Brain microvascular endothelial cell (primary cell): ENCODE results near the gene FARP1.

Experiments used
- DNase-seq: peaks from one replicate; pipeline ENCODE4 v3.0.0-alpha.2; 2020
- H3K27ac ChIP-seq: fragments of 250-450 bp; sonication (Bioruptor Pico); 2 replicates; pipeline ENCODE4 v1.5.1; 2020; ENCODE audit warnings: mild to moderate bottlenecking, moderate library complexity
- H3K27me3 ChIP-seq: fragments of 250-450 bp; sonication (Bioruptor Pico); replicated peaks from 2 replicates; pipeline ENCODE4 v1.5.1; 2020; ENCODE audit warnings: mild to moderate bottlenecking
- H3K36me3 ChIP-seq: fragments of 250-450 bp; sonication (Bioruptor Pico); replicated peaks from 2 replicates; pipeline ENCODE4 v1.5.1; 2020; ENCODE audit warnings: mild to moderate bottlenecking
- H3K4me3 ChIP-seq: 2 replicates; pipeline ENCODE4 v1.5.1; 2011; ENCODE audit warnings: low read depth, mild to moderate bottlenecking, control low read depth, low read length, moderate library complexity
- in situ Hi-C: cut with HindIII; loops from 2 replicates; pipeline ENCODE4 v1.10.0; 2017; ENCODE audit warnings: low sequenced_read_pairs, low pct_ligation_motif_present
- TF ChIP-seq, protein P1 (sequence below): IDR thresholded peaks from 2 replicates; pipeline ENCODE4 v1.5.1; 2011; ENCODE audit warnings: low read depth, mild to moderate bottlenecking, moderate library complexity, low read length, control low read depth, inconsistent platforms; ENCODE audit errors: missing control alignments

Gene FARP1

DNA sequence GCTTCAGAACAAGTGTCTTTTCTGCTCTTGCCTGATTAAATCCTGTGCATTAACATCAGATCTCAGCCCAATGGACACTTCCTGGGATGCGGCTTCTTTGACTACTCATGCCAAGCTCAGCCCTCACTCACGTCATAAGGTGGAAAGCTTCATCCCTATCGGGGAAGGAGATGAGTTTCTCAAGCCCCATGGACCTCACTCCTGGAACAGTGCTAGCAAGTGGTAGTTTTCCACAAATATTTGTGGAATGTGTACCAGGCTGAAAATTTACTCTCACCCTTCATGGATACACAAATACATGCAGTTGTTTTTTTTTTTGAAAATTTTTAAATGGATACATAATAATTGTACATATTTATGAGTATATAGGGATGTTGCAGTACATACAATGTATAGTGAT, 34.6 kb upstream of the FARP1 start:
- DNase-seq, result no peak
- Histone ChIP-seq H3K27me3 (no peaks in the 10 kb centered on the region), H3K4me3 (no peak overlapping the region), H3K36me3 (no peaks in the 10 kb centered on the region), H3K27ac (no peak overlapping the region)
- in situ Hi-C loops, result no loop called here
- TF ChIP-seq, protein P1, sequence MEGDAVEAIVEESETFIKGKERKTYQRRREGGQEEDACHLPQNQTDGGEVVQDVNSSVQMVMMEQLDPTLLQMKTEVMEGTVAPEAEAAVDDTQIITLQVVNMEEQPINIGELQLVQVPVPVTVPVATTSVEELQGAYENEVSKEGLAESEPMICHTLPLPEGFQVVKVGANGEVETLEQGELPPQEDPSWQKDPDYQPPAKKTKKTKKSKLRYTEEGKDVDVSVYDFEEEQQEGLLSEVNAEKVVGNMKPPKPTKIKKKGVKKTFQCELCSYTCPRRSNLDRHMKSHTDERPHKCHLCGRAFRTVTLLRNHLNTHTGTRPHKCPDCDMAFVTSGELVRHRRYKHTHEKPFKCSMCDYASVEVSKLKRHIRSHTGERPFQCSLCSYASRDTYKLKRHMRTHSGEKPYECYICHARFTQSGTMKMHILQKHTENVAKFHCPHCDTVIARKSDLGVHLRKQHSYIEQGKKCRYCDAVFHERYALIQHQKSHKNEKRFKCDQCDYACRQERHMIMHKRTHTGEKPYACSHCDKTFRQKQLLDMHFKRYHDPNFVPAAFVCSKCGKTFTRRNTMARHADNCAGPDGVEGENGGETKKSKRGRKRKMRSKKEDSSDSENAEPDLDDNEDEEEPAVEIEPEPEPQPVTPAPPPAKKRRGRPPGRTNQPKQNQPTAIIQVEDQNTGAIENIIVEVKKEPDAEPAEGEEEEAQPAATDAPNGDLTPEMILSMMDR, result no peak

- TF ChIP-seq, protein P1, result no peak
- no peak for DNase-seq
- H3K4me3 ChIP-seq, result no peak overlapping the region
- in situ Hi-C loops, result no loop called here
- no peaks in the 10 kb centered on the region for H3K36me3 ChIP-seq
- no peaks in the 10 kb centered on the region for H3K27me3 ChIP-seq
- no peak overlapping the region for H3K27ac ChIP-seq
Measured at GRCh38 chr13:98109226-98109853, 33.6 kb upstream of the FARP1 start.

DNA sequence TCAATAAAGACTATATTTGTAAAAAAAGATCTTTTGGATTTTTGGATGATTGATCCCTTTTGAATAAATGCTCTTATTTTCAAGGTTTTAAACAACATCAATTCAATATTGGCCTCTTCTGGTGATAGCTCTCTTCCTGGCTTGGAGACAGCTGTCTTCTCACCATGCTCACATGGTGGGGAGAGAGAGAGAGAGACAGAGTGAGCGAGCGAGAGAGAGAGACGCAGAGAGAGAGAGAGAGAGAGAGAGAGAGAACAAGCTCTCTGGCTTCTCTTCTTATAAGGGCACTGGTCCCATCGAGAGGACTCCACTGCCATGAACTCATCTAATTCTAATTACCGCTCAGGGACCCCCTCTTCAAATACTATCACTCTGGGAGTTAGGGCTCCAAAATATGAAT, 32.1 kb upstream of the FARP1 start:
- H3K4me3 ChIP-seq, result no peak overlapping the region
- H3K27ac ChIP-seq, result no peak overlapping the region
- H3K27me3 ChIP-seq, result no peaks in the 10 kb centered on the region
- in situ Hi-C loops, result no loop called here
- no peak for DNase-seq
- H3K36me3 ChIP-seq, result no peaks in the 10 kb centered on the region
- TF ChIP-seq, protein P1, result no peak

GRCh38 chr13:98111168-98112098, 31.5 kb upstream of the FARP1 start:
- no peak overlapping the region for H3K27ac ChIP-seq
- no peaks in the 10 kb centered on the region for H3K36me3 ChIP-seq
- H3K27me3 ChIP-seq, result no peaks in the 10 kb centered on the region
- TF ChIP-seq, protein P1, result no peak
- in situ Hi-C loops, result no loop called here
- H3K4me3 ChIP-seq, result no peak overlapping the region
- no peak for DNase-seq

GRCh38 chr13:98112456-98112855, 30.4 kb upstream of the FARP1 start:
- no peaks in the 10 kb centered on the region for H3K36me3 ChIP-seq
- TF ChIP-seq, protein P1, result no peak
- in situ Hi-C loops, result no loop called here

More at GRCh38 chr13:98112456-98112855, 30.4 kb upstream of the FARP1 start:
- no peaks in the 10 kb centered on the region for H3K27me3 ChIP-seq
- no peak overlapping the region for H3K27ac ChIP-seq
- no peak overlapping the region for H3K4me3 ChIP-seq
- no peak for DNase-seq
